ENCODE results near the gene ARL10.

DNA sequence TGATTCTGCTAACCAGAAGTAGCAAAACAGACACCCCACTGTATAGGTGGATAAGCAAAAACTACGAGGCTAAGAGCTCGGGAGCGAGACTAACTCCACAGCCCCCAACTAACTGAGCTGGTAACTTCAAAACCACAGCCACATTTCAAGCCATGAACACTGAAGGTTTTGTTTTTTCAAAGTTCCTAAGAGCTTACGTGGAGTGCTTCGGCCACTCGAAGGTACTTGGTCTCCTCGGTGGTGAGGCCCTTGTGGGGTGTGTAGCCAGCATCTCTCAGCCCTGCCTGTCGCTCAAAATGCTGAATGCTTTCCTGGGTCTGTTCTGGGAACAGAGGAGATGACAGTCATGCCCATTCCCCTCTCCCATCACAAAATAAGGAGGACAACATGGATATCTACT is 14.9 kb upstream of the ARL10 start:
- TF ChIP-seq, protein P1, sequence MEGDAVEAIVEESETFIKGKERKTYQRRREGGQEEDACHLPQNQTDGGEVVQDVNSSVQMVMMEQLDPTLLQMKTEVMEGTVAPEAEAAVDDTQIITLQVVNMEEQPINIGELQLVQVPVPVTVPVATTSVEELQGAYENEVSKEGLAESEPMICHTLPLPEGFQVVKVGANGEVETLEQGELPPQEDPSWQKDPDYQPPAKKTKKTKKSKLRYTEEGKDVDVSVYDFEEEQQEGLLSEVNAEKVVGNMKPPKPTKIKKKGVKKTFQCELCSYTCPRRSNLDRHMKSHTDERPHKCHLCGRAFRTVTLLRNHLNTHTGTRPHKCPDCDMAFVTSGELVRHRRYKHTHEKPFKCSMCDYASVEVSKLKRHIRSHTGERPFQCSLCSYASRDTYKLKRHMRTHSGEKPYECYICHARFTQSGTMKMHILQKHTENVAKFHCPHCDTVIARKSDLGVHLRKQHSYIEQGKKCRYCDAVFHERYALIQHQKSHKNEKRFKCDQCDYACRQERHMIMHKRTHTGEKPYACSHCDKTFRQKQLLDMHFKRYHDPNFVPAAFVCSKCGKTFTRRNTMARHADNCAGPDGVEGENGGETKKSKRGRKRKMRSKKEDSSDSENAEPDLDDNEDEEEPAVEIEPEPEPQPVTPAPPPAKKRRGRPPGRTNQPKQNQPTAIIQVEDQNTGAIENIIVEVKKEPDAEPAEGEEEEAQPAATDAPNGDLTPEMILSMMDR (IDR thresholded peaks at IDR 0.05): no peak
- no peak for TF ChIP-seq POLR2A (IDR thresholded peaks at IDR 0.05)
